K562 (cell line): Measurements from ENCODE around the gene ACSM2B. TPM values are rescaled to one million over a fixed set of nuclear protein-coding genes. Genes with fewer than 3 reads are reported as not detected.
"Not testable (repeated sequence)": the region's sequence is repeated elsewhere in the genome, so short reads cannot be mapped to it uniquely, and the experiment has no call there.

Experiments used
- ATAC-seq: fragments of 200-7000 bp; cut with Tn5 transposase; 3 replicates; pipeline ENCODE4 v1.9.1; 2020; ENCODE audit warnings: moderate library complexity
- BruUV-seq: library from RNA; stranded (reverse); fragments of 400-500 nt; replicated peaks from 2 replicates; lab custom pipeline; 2021; lab: Mats Ljungman, UMichigan
- CTCF ChIA-PET: fragments of 300-600 bp; formaldehyde crosslinking; extraction: SDS; loops from one replicate; lab custom pipeline; 2021; ENCODE audit warnings: low intra/inter-chr PET ratio; lab: Yijun Ruan, JAX
- POLR2A ChIA-PET: fragments of 300-600, 350-650 bp; sonication (Branson Sonifier 250); formaldehyde crosslinking; extraction: SDS; loops from one replicate; lab custom pipeline; 2021; ENCODE audit warnings: antibody characterized with exemption, inconsistent platforms; lab: Yijun Ruan, JAX
- DNase-seq, 4 experiments: peaks; one replicate each; pipeline versions ENCODE4 v3.0.0 to v3.0.0-alpha.2; 2011 to 2018; ENCODE audit warnings: low spot score in 3 of 4, mixed read lengths in 3 of 4; ENCODE audit errors: extremely low read depth in 1 of 4
- FAIRE-seq: peaks from 2 replicates; lab custom pipeline; 2011; peaks lifted over from hg19 to GRCh38; lab: Jason Lieb, UNC
- H2AFZ ChIP-seq: 2 replicates; pipeline ENCODE4 v1.6.0; 2011; ENCODE audit warnings: low read depth, low read length, control low read depth, inconsistent platforms
- H3K27ac ChIP-seq: fragments of 200-600 bp; 3 replicates; pipeline ENCODE4 v1.8.0; 2011; ENCODE audit warnings: low read depth, mild to moderate bottlenecking, control low read depth, inconsistent platforms, low read length, moderate library complexity, mixed read lengths; ENCODE audit errors: extremely low read depth
- H3K27me3 ChIP-seq, 2 experiments: fragments of 300-600 bp in 1 of 2; 2 replicates in 1 of 2; 3 replicates in 1 of 2; pipeline versions ENCODE4 v1.6.0 to v1.8.0; 2011; ENCODE audit warnings: inconsistent platforms in 2 of 2, low read length in 2 of 2, mild to moderate bottlenecking in 1 of 2, mixed read lengths in 1 of 2, moderate library complexity in 1 of 2; ENCODE audit not compliant: control insufficient read depth in 2 of 2, insufficient read depth in 2 of 2
- H3K36me3 ChIP-seq: fragments of 300-600 bp; 3 replicates; pipeline ENCODE4 v1.8.0; 2011; ENCODE audit warnings: mild to moderate bottlenecking, low read length, inconsistent platforms; ENCODE audit not compliant: control insufficient read depth, insufficient read depth
- H3K4me1 ChIP-seq, 2 experiments: fragments of 200-600 bp in 1 of 2; replicated peaks in 1 of 2; 2 replicates in 1 of 2; 3 replicates in 1 of 2; pipeline versions ENCODE4 v1.5.1 to v1.8.0; 2011; ENCODE audit warnings: inconsistent platforms in 2 of 2, low read length in 2 of 2, mild to moderate bottlenecking in 1 of 2, mixed read lengths in 1 of 2, moderate library complexity in 1 of 2; ENCODE audit not compliant: control insufficient read depth in 2 of 2, insufficient read depth in 2 of 2
- H3K4me2 ChIP-seq: 2 replicates; pipeline ENCODE4 v1.6.1; 2011; ENCODE audit warnings: low read length, control low read depth, inconsistent platforms, mixed read lengths; ENCODE audit not compliant: insufficient read depth
- H3K4me3 ChIP-seq: fragments of 200-600 bp; sonication (generic), shearing (Covaris generic); 2 replicates; pipeline ENCODE4 v1.5.1; 2016; ENCODE audit warnings: control low read depth, inconsistent platforms
- H3K79me2 ChIP-seq: fragments of 200-600 bp; 3 replicates; pipeline ENCODE4 v1.8.0; 2011; ENCODE audit warnings: low read length, inconsistent platforms; ENCODE audit not compliant: control insufficient read depth, insufficient read depth
- H3K9ac ChIP-seq, 2 experiments: 2 replicates each; pipeline versions ENCODE4 v1.6.0 to v1.6.1; 2011; ENCODE audit warnings: low read depth in 2 of 2, low read length in 2 of 2, control low read depth in 1 of 2, inconsistent platforms in 1 of 2, mild to moderate bottlenecking in 1 of 2, mixed read lengths in 1 of 2; ENCODE audit not compliant: insufficient read depth in 1 of 2
- H3K9me1 ChIP-seq: one replicate; pipeline ENCODE4 v1.6.0; 2011; ENCODE audit warnings: inconsistent platforms, mild to moderate bottlenecking, low read length, moderate library complexity; ENCODE audit not compliant: control insufficient read depth, insufficient read depth
- H3K9me3 ChIP-seq: replicated peaks from 2 replicates; pipeline ENCODE4 v1.5.1; 2011; ENCODE audit warnings: low read depth, low read length, inconsistent platforms; ENCODE audit not compliant: control insufficient read depth, insufficient read depth
- H4K20me1 ChIP-seq: replicated peaks from 2 replicates; pipeline ENCODE4 v1.6.1; 2011; ENCODE audit warnings: low read length, inconsistent platforms, mixed read lengths; ENCODE audit not compliant: control insufficient read depth, insufficient read depth
- RAD21 ChIP-seq, 2 experiments: fragments of 250-450 bp in 1 of 2; fragments of 450-650 bp in 1 of 2; sonication (Bioruptor Pico) in 1 of 2; formaldehyde crosslinking in 1 of 2; IDR thresholded peaks in 1 of 2; conservative IDR thresholded peaks in 1 of 2; 2 replicates each; pipeline versions ENCODE4 v1.4.0 to v1.8.0; 2020 to 2022; ENCODE audit warnings: mild to moderate bottlenecking in 2 of 2, moderate library complexity in 1 of 2
- WGBS: fragments of 100-300 bp; shearing (Covaris generic); methylation state at CpG from one replicate; pipeline ENCODE4 v1.1.6; 2016; ENCODE audit warnings: low coverage, mixed read lengths; ENCODE audit not compliant: insufficient coverage; ENCODE audit errors: missing lambda C conversion rate; 5-methylcytosine and 5-hydroxymethylcytosine counted together
- in situ Hi-C: fragments of 300-500 bp; cut with MboI; formaldehyde crosslinking; loops from 4 replicates; pipeline ENCODE4 v1.15.0; 2018; ENCODE audit warnings: inconsistent platforms, mixed read lengths
- intact Hi-C: fragments of 100-400 bp; cut with micrococcal nuclease; formaldehyde crosslinking; loops from 2 replicates; pipeline ENCODE4 v1.14.2; 2022
- polyA plus RNA-seq, 8 experiments: library from polyadenylated mRNA; depleted of rRNA in 4 of 8; stranded (reverse) in 5 of 8; unstranded in 3 of 8; fragments of >200 nt; fragmentation: Nextera tagmentation in 2 of 8; fragmentation: Illumina TruSeq in 1 of 8; extraction: Ambion mirVana in 2 of 8; extraction: Trizol in 1 of 8; gene quantifications; 2 replicates each; pipeline versions ENCODE4 v1.2.1 to v1.2.3, GENCODE V29; 2011 to 2014; ENCODE audit warnings: inconsistent platforms in 1 of 8, missing spikeins in 1 of 8
- total RNA-seq, 7 experiments: library from RNA; depleted of rRNA in 6 of 7; stranded (reverse); fragments of >200 nt in 6 of 7; fragmentation: Illumina TruSeq in 2 of 7; extraction: Trizol in 2 of 7; gene quantifications; 2 replicates each; pipeline versions ENCODE4 v1.2.1 to v1.2.3, GENCODE V29; 2011 to 2021; ENCODE audit warnings: low replicate concordance in 1 of 7
- TF ChIP-seq, protein P1 (sequence below), 2 experiments: fragments of 450-650 bp; formaldehyde crosslinking in 1 of 2; IDR thresholded peaks; 2 replicates each; pipeline versions ENCODE4 v1.4.0 to v1.6.1; 2014 to 2020; ENCODE audit warnings: mild to moderate bottlenecking in 2 of 2, borderline replicate concordance in 1 of 2, low read depth in 1 of 2
- TF ChIP-seq, protein P2 (sequence below), 3 experiments: IDR thresholded peaks in 2 of 3; conservative IDR thresholded peaks in 1 of 3; 2 replicates each; pipeline ENCODE4 v1.5.1; 2011 to 2012; ENCODE audit warnings: low read length in 3 of 3, mild to moderate bottlenecking in 3 of 3, control low read depth in 2 of 3, improper control_type of control experiment in 1 of 3, inconsistent platforms in 1 of 3, low read depth in 1 of 3, mixed read lengths in 1 of 3, moderate library complexity in 1 of 3; ENCODE audit not compliant: insufficient read depth in 2 of 3

Gene ACSM2B
- total and polyA plus RNA-seq, 9 of the 15 experiments (the other 6 are each of a cell fraction or from before 2014, with no cell fraction given), result 0.06 to 0.69 (median 0.55) TPM; not detected in 3

DNA sequence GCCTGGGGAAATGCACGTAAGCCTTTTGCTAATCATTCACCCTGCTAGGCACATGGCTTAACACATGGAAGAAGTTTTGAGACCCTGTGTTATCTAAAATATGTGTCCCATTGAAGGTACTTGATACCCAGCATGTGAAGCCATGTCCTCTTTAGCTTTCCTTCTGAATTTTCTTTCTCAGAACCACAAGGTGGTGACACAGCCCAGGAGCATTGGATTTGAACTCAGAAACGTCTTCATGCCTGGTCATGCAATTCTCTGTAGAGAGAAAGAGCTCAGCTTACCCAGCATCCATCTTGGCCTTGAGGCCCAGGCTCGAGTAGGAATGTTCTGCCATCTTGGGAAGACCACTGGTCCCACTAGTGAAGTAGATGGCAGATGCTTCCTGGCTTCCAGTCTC, 22.7 kb downstream of the ACSM2B start:
- H3K27me3 ChIP-seq, H2AFZ ChIP-seq, H3K79me2 ChIP-seq, BruUV-seq, H3K9me3 ChIP-seq, H4K20me1 ChIP-seq, H3K9me1 ChIP-seq, in situ Hi-C loops, H3K27ac ChIP-seq, H3K4me1 ChIP-seq, H3K4me3 ChIP-seq, H3K4me2 ChIP-seq, H3K36me3 ChIP-seq, CTCF ChIA-PET, POLR2A ChIA-PET, H3K9ac ChIP-seq: not testable (repeated sequence)
- intact Hi-C loops, result loop anchor here (2.0 kb wide), 1 partner anchor 155 kb away; no protein-coding TSS in a partner anchor
- peak in 2 of 4 experiments; percentile 5 to 21 for DNase-seq
- WGBS, result 0% methylated on average over 3 of the region's 3 CpGs
- TF ChIP-seq, protein P1, sequence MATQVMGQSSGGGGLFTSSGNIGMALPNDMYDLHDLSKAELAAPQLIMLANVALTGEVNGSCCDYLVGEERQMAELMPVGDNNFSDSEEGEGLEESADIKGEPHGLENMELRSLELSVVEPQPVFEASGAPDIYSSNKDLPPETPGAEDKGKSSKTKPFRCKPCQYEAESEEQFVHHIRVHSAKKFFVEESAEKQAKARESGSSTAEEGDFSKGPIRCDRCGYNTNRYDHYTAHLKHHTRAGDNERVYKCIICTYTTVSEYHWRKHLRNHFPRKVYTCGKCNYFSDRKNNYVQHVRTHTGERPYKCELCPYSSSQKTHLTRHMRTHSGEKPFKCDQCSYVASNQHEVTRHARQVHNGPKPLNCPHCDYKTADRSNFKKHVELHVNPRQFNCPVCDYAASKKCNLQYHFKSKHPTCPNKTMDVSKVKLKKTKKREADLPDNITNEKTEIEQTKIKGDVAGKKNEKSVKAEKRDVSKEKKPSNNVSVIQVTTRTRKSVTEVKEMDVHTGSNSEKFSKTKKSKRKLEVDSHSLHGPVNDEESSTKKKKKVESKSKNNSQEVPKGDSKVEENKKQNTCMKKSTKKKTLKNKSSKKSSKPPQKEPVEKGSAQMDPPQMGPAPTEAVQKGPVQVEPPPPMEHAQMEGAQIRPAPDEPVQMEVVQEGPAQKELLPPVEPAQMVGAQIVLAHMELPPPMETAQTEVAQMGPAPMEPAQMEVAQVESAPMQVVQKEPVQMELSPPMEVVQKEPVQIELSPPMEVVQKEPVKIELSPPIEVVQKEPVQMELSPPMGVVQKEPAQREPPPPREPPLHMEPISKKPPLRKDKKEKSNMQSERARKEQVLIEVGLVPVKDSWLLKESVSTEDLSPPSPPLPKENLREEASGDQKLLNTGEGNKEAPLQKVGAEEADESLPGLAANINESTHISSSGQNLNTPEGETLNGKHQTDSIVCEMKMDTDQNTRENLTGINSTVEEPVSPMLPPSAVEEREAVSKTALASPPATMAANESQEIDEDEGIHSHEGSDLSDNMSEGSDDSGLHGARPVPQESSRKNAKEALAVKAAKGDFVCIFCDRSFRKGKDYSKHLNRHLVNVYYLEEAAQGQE (IDR thresholded peaks at IDR 0.05; ENCODE audit: borderline replicate concordance), result peak; percentile 57; the same call in 1 of the 2 replicates
- TF ChIP-seq, protein P1 (CRISPR knock-in tag; IDR thresholded peaks at IDR 0.05; ENCODE audit: low read depth), result not testable (repeated sequence)
- peak; percentile 37 to 70 for TF ChIP-seq RAD21 (CRISPR knock-in tag; conservative IDR thresholded peaks at IDR 0.05 in 1 of 2, IDR thresholded peaks at IDR 0.05 in 1 of 2)
- TF ChIP-seq, protein P2, sequence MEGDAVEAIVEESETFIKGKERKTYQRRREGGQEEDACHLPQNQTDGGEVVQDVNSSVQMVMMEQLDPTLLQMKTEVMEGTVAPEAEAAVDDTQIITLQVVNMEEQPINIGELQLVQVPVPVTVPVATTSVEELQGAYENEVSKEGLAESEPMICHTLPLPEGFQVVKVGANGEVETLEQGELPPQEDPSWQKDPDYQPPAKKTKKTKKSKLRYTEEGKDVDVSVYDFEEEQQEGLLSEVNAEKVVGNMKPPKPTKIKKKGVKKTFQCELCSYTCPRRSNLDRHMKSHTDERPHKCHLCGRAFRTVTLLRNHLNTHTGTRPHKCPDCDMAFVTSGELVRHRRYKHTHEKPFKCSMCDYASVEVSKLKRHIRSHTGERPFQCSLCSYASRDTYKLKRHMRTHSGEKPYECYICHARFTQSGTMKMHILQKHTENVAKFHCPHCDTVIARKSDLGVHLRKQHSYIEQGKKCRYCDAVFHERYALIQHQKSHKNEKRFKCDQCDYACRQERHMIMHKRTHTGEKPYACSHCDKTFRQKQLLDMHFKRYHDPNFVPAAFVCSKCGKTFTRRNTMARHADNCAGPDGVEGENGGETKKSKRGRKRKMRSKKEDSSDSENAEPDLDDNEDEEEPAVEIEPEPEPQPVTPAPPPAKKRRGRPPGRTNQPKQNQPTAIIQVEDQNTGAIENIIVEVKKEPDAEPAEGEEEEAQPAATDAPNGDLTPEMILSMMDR (IDR thresholded peaks at IDR 0.05 in 2 of 3, conservative IDR thresholded peaks at IDR 0.05 in 1 of 3; ENCODE audit: insufficient read depth in 2 of 3, low read depth in 1 of 3, low read length in 3 of 3), result peak in 2 of 3 experiments; percentile 38 to 51; a peak in 3 of 6 replicates
- peak; percentile 82 for FAIRE-seq
- ATAC-seq, result peak; percentile 34; the same call in 1 of the 3 replicates

DNA sequence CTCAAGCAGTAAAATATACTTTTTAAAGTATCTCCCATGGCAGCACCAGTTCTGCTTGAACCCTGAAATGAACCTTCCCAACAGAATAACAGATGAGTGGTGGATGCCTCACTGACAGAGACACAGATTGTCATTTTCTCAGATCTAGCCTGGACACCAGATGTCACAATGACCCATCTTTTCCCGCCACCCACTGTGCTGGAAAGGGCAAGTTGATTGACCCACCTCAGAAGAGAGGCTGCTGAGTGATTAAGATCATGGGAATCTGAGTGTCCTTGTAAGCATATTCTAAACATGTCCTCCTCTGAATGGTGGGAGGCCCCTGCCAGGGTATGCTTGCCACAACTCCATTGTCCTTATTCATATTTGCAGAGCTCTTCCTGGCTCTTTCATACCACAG, 29.2 kb downstream of the ACSM2B start:
- 6% methylated on average over 1 of the region's 1 CpG for WGBS
- DNase-seq, H3K27me3 ChIP-seq, H3K9me1 ChIP-seq, H3K9ac ChIP-seq, H4K20me1 ChIP-seq, intact Hi-C loops, H3K36me3 ChIP-seq, BruUV-seq, in situ Hi-C loops, H3K4me3 ChIP-seq, H3K79me2 ChIP-seq, H3K4me2 ChIP-seq, CTCF ChIA-PET, H3K27ac ChIP-seq, H3K9me3 ChIP-seq, ATAC-seq, H2AFZ ChIP-seq, H3K4me1 ChIP-seq, POLR2A ChIA-PET: not testable (repeated sequence)
- peak; percentile 66 for FAIRE-seq
